ENCODE results near the gene CTTN.

The CTTN gene

GRCh38 chr11:70352601-70353000 is 45.7 kb upstream of the CTTN start:
- Histone ChIP-seq H3K9ac (no peak overlapping the region), H3K79me2 (ENCODE audit: insufficient read depth, low read depth) (no peaks in the 10 kb centered on the region), H3K36me3 (ENCODE audit: insufficient read depth) (0 out of 2 replicates have a peak, but pooled peaks cover 4% of the 10 kb centered on the region), H3K4me2 (no peak overlapping the region), H3K27me3 (ENCODE audit: insufficient read depth, low read depth) (no peaks in the 10 kb centered on the region), H4K20me1 (ENCODE audit: insufficient read depth) (no peaks in the 10 kb centered on the region), H3K4me1 (ENCODE audit: low read depth, poor library complexity, severe bottlenecking) (no peaks in the 10 kb centered on the region), H3K4me3 (IDR thresholded peaks at IDR 0.05; ENCODE audit: insufficient read depth, low read depth, low read length) (no peak overlapping the region), H3K27ac (no peak overlapping the region), H2AFZ (ENCODE audit: low read depth) (no peak overlapping the region)
- TF ChIP-seq CTCF (conservative IDR thresholded peaks at IDR 0.05; ENCODE audit: low read depth, low read length) = no peak

- H3K27me3 ChIP-seq (ENCODE audit: insufficient read depth, low read depth) = no peaks in the 10 kb centered on the region
- no peak overlapping the region for H3K4me2 ChIP-seq
- no peak for TF ChIP-seq CTCF (conservative IDR thresholded peaks at IDR 0.05; ENCODE audit: low read depth, low read length)
- H3K4me1 ChIP-seq (ENCODE audit: low read depth, poor library complexity, severe bottlenecking) = no peaks in the 10 kb centered on the region
- H3K79me2 ChIP-seq (ENCODE audit: insufficient read depth, low read depth) = no peaks in the 10 kb centered on the region
- H3K27ac ChIP-seq = no peak overlapping the region
- no peak overlapping the region for H2AFZ ChIP-seq (ENCODE audit: low read depth)
- no peak overlapping the region for H3K4me3 ChIP-seq (IDR thresholded peaks at IDR 0.05; ENCODE audit: insufficient read depth, low read depth, low read length)
- no peaks in the 10 kb centered on the region for H4K20me1 ChIP-seq (ENCODE audit: insufficient read depth)
- 0 out of 2 replicates have a peak, but pooled peaks cover 4% of the 10 kb centered on the region for H3K36me3 ChIP-seq (ENCODE audit: insufficient read depth)
- H3K9ac ChIP-seq = no peak overlapping the region
Measured at GRCh38 chr11:70353329-70353728, 45.0 kb upstream of the CTTN start.

- Histone ChIP-seq H3K79me2 (ENCODE audit: insufficient read depth, low read depth) (no peaks in the 10 kb centered on the region), H3K36me3 (ENCODE audit: insufficient read depth) (0 out of 2 replicates have a peak, but pooled peaks cover 4% of the 10 kb centered on the region), H4K20me1 (ENCODE audit: insufficient read depth) (no peaks in the 10 kb centered on the region), H2AFZ (ENCODE audit: low read depth) (no peak overlapping the region), H3K9ac (no peak overlapping the region), H3K4me2 (no peak overlapping the region), H3K4me3 (IDR thresholded peaks at IDR 0.05; ENCODE audit: insufficient read depth, low read depth, low read length) (no peak overlapping the region), H3K27ac (no peak overlapping the region), H3K4me1 (ENCODE audit: low read depth, poor library complexity, severe bottlenecking) (no peaks in the 10 kb centered on the region), H3K27me3 (ENCODE audit: insufficient read depth, low read depth) (no peaks in the 10 kb centered on the region)
- no peak for TF ChIP-seq CTCF (conservative IDR thresholded peaks at IDR 0.05; ENCODE audit: low read depth, low read length)
Measured at GRCh38 chr11:70353900-70354568, 44.3 kb upstream of the CTTN start.

- Histone ChIP-seq H3K4me2 (no peak overlapping the region), H3K27ac (no peak overlapping the region), H3K36me3 (ENCODE audit: insufficient read depth) (0 out of 2 replicates have a peak, but pooled peaks cover 4% of the 10 kb centered on the region), H4K20me1 (ENCODE audit: insufficient read depth) (no peaks in the 10 kb centered on the region), H3K4me1 (ENCODE audit: low read depth, poor library complexity, severe bottlenecking) (no peaks in the 10 kb centered on the region), H3K27me3 (ENCODE audit: insufficient read depth, low read depth) (no peaks in the 10 kb centered on the region), H3K79me2 (ENCODE audit: insufficient read depth, low read depth) (no peaks in the 10 kb centered on the region), H3K4me3 (IDR thresholded peaks at IDR 0.05; ENCODE audit: insufficient read depth, low read depth, low read length) (no peak overlapping the region), H3K9ac (no peak overlapping the region), H2AFZ (ENCODE audit: low read depth) (no peak overlapping the region)
- no peak for TF ChIP-seq CTCF (conservative IDR thresholded peaks at IDR 0.05; ENCODE audit: low read depth, low read length)
Measured at GRCh38 chr11:70354629-70355028, 43.7 kb upstream of the CTTN start.
